Islet of Langerhans (tissue), 1 donor: Measurements from ENCODE around the gene MESD.

Experiments used
- FAIRE-seq: peaks from one replicate; lab custom pipeline; 2011; peaks lifted over from hg19 to GRCh38; lab: Jason Lieb, UNC

MESD gene

DNA sequence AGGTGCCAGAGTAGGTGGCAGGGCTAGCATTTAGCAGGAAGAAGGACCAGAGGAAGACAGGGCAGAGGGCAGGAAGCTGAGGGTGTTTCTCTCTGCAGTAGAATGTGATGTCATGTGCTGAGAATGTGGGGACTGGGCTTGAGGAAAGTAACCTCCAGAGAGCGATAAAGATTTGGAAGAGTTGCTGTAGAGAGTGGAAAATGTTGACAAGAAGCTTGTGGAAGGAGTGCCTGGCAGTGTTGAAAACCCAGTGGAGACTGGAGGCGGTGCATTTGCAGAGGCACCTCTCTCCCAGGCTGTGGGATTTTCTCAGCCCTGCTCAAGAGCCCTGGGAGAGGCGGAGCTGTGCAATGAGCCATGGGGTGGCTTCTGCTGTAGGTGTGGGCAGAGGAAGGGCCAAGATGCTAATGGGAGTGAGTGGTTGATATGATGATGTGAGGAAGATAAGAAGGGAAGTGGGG lies 54.8 kb downstream of the MESD start:
- FAIRE-seq: no peak

DNA sequence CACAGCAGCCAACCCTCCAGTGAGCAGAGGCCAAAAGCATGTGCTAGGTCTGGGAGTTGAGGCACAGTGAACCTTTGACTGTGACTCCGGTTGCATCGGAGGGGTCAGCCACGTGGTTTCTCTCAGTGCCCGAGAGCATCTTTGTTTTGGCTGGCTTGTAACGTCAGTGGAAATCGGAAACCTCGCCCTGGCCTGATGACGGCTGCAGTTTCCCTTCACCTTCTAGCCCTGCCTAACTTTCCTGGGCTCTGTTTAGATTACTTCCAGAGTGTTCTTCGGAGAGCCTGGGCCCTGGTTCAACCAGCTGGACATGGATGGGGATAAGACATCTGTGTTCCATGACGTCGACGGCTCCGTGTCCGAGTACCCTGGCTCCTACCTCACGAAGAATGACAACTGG lies 56.6 kb downstream of the MESD start:
- FAIRE-seq: no peak

DNA sequence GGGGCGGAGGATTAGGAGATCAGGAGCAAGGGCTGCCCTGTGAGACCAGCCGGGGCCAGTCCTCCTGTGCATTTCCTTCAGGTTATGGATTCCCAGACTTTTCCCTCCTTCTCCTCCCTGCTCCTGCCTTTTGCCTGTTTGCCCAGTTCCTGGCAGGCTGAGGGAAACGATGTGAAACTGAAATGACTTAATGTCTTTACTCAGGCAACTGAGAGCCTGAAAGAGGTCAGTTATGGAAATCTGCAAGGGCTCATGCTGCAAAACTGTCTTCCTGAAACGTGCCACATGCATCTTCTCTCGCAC lies 57.2 kb downstream of the MESD start:
- FAIRE-seq: no peak

DNA sequence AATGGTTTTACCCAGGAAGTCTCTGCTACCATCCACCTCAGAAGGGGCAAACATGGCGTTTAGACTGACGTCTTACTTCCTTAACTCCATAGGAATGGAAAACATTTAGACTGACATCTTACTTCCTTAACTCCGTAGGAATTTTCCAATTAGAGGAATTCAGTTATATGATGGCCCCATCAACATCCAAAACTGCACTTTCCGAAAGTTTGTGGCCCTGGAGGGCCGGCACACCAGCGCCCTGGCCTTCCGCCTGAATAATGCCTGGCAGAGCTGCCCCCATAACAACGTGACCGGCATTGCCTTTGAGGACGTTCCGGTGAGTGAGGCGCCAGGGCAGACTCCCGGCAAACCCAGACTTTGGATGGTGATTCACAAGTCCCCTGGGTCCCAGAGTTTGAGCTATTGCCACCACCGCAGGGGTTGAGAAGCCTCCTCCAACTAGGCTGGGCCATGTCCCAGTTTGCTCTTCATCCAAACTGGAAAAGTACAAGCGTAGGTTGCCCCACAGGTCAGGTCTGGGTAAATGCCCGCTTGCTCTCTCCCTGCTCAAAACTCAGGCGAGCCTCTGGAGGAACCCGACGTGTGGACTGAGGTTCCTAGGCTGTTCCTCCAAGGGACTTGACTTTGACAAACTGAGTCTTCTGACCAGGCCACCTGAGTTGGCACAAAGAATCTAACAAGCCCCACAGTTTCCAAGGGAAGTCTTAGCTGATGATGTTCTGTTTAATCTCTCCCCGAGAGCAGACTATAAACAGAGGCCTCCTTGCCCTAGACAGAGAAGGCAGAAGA lies 57.7 kb downstream of the MESD start:
- no peak for FAIRE-seq

DNA sequence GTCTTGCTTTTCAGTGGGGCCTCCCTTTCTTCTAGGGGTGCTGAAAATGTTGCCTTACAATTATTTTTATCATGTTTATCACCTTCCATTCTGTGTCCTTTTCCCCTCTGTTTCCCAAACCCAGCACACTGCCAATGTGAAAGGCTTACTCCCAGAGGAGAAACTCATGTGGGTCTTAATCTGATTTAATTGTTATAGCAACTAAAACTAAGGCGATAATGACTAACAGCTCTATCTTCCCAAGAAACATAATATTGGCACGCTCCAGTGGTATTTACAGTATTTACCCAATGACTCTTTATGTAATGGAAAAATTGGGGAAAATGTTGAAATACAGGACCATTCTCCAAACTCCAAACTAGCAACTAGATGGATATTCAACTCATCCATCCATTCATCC lies 58.4 kb downstream of the MESD start:
- FAIRE-seq: no peak

DNA sequence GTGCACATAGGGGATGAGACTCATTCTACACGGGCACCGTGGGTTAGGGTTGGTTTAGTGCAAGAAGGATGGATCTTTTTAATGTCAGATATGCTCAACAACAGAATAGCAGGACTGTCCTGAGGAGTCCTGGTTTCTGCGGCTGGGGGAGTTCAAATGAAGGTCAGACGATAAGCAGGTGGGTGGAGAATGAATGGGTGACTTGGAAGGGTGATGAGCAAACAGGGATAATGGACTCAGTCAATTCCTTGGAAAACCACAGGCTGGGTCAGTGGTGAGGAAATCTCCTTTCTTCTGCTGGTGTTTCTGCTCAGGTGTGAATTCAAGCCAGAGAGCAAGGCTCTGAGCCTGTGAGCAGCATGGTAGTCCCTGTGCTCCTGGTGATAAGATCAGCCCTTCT lies 59.9 kb downstream of the MESD start:
- no peak for FAIRE-seq

DNA sequence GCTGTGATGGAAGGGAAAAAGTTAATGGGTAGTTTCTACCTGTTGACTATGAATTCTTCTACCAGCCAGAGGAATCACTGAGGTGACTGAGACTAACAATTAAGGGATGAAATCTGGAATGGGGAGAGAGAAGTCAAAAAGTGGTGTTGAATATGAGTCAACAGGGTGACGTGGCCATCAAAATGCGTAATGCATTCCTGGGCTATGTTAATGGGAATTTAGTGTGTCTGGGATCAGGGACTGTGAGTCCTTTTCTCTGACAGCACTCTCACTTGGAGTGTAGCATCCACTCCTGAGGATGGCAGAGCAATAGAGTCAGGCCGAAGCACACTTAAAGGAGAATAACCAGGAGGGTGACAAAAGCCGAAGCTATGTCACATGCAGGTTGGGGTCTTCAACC lies 60.4 kb downstream of the MESD start:
- FAIRE-seq: no peak

DNA sequence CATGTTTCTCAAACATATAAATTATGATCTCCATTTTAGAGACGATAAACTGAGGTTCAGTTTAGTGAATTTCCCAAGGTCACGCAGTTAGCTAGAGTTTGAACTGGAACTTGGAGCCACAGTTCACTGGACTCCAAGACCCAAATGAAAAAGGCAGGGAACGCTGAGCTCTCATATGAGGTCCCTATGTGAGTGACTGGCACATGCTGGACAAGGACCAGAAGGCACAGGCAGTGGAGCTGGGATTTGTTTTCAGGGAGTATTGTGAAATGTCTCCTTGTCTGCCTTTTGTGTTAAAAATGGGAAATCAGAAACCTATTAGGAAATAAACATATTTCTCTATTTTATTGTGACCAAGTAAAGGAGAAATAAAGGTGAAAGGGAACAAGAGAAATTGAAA lies 63.5 kb downstream of the MESD start:
- no peak for FAIRE-seq

DNA sequence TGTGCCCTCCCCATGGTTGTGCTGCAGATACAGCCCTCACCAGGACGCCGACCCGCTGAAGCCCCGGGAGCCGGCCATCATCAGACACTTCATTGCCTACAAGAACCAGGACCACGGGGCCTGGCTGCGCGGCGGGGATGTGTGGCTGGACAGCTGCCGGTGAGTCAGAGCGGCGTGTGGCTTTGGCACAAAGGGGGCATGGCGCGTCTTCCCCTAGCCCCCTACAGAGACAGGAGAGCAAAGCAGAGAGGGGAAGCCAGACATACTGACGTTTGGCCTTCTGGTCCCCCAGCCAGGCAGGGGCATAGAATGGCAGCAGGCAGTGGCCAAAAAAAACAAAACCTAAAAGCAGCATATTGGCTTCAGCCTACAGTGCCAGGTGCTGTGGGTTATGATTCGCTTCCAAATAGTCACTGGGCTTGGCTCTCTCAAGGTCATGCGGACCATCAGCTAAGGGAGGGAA lies 64.0 kb downstream of the MESD start:
- no peak for FAIRE-seq

DNA sequence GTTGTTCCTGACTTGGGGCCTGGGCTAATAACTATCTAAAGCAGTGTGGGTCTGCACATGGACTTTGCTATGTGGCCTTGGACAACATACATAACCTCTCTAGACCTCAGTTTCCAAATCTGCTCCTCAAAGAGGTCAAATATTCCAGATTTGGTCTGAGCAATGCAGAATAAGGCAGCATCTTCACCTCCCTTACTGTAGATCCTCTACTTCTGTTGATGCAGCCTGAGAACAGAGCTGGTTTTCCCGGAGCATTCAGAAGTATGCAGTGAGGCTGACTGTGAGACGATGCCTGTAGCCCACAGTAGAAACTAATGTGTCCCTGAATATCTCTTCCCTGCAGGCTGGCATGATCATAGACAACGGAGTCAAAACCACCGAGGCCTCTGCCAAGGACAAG lies 65.3 kb downstream of the MESD start:
- FAIRE-seq: no peak

DNA sequence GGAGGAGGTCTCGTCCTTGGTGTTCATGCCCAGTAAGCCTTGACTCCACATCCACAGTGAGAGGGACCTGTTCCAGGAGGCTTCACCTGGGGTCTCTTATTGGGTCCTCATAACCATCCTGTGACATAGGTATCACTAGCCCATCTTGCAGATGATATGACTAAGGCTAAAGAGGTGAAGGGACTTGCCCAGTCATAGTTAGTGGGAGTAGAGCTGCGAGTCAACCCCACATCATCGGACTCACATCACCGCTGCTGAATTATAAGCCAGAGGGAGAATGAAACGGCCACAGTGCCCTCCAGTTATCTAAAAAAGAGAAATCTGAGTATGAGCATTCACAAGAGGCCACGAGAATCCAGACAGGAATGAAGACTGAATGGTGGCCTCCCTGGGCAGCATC lies 66.0 kb downstream of the MESD start:
- no peak for FAIRE-seq

DNA sequence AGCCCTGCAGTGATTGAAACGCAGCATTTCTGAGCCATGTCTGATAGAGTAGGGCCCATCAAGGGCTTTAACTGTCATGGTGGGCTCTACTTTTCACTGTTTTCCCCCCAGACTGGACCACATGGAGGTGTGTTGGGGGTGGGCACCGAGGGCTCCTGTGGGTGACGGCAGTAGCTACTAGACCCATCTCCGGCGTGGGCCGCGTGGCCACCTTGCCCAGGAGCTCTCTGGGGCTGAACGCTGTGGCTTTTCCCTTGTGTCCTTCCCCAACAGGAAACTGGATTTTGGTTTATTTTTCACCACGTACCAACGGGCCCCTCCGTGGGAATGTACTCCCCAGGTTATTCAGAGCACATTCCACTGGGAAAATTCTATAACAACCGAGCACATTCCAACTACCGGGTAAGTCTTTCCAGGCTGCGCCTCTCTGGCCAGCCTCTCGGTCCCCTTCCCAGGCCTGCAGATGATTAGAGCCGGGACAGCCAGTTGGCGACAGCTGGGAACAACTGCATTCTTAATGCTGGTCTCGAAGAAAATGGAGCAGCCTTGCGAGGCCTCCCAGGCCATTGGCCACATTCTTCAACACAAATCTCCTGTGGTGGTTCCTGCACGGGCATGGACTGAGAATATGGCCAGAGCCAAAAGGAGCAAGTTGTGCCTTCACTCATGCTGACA lies 67.7 kb downstream of the MESD start:
- no peak for FAIRE-seq

DNA sequence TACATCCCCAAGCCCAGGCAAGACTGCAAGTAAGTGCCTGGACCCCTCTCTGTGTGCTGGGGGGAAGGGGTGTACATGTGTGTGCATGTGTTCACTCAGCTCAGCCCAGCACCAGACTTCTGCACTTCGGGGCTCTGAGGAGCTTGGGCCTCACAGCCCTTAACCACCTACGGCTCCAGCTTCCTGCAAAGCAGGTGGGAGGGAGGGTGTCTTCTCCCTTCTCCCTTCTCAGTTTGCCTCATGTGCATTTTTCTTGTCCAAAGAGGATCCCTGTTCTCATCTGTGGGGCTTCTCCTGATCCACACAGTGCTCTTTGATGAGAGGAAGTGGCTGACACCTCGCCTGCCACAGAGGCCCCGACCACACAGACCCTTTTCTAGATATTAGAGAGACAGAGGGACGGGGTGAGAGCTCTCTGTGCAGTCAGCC lies 69.3 kb downstream of the MESD start:
- no peak for FAIRE-seq

DNA sequence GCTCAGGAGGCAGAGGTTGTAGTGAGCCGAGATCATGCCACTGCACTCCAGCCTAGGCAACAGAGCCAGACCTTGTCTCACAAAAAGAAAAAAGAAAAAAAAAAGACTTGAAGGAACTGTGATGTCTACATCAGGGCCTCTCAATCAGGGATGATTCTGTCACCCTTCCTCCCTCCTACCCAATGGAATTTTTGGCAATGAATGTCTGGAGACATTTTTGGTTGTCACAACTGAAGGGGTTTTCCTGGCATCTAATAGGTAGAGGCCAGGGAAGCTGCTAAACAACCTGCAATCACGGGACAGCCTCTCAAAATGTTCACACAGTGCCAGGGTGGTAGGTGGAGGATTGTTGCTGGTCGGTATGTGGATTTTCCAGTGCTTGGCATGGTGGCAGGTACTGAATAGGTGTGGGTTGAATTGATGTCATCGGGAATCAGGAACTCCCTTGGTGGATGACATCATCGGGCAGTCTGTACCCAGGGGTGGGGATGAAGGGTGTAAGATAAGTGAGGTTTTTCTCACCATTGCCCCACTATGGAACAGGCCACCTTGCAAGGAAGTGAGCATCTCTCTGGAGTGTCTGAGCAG lies 71.3 kb downstream of the MESD start:
- FAIRE-seq: no peak

DNA sequence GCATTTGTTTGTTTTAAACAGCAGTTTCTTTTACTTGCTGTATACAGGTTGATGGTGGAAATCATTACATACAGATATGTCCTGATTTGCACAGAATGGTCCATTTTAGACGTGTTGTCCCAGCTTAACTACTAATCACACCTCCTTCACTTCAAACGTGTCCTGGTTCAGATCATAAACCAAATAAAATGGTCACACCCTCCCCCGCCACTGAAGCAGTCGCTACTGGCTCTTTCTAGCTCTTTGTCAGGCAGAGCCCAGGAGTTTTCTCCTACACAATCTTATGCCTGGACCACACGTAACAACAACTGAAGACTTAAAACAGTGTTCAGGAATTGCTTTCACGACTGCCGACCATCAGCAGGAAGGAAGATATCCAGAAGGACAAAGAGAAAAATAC lies 73.6 kb downstream of the MESD start:
- no peak for FAIRE-seq

DNA sequence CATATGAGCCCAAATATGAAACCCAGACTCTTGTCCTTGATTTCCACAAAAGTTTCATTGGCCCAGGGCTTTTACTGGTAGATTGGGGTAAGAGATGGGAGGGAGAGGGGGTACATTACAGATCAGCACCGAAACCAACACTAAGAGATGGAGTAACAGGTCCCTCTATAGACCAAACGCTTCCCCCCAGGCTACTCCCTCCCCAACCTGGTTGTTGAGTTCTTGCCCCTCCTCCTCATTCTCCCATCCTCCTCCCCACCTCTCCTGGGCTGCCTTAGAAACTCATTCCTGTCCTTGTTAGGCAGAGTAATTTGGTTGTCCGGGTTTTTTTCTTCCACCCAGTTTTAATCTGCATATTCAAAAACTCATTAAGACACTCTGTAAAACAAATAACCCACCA lies 74.1 kb downstream of the MESD start:
- no peak for FAIRE-seq

DNA sequence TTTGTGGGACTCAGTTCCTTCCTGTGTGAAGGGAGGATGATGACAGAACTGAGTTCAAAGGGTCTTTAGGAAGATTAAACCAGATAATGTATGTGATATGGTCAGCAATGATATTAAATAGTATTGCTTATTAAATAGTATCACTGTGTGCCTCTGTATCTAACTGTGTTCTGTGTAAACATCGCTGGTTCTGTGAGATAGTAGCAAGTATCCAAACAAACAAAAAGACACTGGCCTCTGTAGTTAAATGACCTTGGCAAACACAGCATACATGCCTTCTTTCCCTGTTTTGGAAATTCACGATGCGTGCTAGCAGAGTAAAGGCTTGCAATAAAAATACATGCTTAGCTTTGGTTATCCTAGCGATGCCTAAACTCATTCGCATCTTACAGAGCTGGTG lies 76.1 kb downstream of the MESD start:
- no peak for FAIRE-seq

DNA sequence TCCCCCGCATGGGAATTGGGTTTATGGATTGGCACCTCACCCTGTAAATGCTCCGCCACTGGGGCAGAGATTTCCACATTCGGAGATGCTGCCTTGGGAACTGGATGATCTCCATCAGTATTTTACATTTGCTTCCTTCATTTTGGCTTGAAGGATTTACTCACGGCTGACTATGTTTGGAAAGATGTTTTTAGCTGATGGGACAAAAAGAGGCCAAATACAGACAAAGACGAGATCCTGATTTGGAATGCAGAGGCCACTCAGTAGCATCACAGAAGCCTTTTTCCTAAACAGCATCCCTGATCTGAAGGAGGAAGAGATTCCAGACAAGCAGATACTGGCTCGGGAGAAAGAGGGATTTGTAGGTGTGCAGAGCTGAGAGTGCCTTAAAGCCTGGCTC lies 76.9 kb downstream of the MESD start:
- no peak for FAIRE-seq

DNA sequence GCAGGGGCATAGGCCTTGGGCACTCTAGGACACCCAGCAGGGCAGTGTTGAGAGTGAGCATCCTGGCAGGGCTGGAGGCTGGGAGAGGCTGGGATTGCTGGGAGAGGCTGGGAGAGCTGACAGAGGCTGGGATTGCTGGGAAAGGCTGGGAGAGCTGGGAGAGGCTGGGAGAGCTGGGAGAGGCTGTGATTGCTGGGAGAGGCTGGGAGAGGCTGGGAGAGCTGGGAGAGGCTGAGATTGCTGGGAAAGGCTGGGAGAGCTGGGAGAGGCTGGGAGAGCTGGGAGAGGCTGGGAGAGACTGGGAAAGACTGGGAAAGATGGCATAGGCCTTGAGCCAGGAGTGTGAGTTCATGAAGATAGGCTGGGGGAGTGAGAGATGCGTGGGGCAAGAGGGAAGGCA lies 77.8 kb downstream of the MESD start:
- no peak for FAIRE-seq

DNA sequence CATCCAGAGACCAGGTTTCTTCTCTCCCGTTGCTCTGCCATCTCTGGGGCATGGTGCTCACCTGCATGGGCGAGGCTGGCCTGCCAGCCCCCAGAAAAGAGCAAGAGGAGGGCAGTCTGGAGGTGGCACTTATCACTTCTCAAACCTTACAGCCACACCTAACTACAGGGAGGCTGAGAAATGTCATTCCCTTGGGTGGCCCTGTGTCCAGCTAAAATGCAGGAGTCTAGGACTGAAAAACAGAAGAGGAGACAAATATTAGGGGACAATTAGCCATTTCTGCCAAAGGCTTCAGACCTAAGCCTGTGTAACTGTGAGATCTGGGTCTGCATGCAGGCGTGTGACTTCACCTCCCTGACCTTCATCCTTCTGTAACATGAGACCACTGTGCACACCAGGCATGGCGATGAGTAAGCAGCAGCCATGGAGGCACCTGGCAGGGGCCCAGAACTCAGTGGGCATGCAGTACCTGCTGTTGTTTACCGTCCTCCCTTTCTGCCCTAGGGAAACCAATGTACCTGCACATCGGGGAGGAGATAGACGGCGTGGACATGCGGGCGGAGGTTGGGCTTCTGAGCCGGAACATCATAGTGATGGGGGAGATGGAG lies 83.4 kb downstream of the MESD start:
- no peak for FAIRE-seq

DNA sequence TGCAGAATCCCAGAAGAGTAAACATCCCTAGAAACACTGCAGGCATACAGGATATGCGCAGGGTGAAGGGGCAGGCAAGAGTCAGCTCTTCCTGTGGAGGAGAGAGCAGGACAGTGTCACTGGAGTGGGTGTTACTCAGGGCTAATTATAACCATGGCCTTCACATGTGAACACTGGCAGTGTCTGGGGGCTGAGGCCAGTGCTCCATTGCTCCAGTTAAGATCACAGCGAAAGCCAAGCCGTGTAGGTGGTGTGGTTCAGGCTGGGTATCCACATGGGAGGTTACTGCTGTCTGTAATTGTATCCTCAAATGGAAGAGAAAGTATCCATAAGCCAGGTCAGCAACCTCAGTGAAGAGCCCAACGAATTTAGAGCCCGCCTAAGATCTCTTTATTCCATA lies 84.6 kb downstream of the MESD start:
- no peak for FAIRE-seq

DNA sequence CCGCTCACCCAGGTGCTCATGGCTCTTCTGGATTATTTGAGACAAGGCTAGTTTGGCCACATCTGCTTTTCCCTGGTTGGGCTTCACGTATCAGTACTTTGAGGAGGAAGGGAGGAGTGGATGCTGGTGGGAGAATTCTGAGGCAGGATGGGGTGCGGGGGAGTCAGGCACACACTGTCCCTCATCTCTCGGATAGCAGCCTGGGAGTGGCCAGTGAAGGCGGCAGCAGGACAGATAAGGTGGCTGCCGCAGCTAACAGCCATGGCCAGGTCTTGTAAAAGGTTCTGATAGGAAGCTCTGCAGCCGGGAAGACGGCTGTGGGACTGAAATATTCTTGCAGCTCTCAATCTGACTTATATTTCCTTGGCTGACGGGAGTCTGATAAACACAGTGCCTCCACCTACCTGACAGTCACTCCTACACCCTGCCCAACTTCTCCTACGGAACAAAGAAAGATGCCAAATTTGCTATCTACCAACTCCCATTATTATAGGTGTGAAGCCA lies 87.3 kb downstream of the MESD start:
- FAIRE-seq: no peak

DNA sequence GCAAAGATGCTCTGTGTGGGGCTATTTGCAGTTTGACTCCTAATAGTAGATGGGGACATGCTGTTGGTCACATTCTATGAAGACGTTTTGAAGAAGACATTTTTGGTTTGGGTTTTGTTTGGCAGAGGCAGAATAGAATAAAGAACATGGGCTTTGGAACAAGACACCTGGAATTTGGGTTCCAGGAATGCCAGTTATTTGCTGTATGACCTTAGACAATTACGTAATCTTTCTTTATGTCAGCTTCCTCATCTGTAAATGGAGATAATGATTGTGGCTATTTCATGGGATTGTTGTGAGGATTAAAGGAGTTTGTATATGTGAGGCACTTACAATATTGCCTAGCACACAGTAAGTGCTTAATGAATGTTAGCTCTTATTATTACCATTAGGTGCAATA lies 91.6 kb downstream of the MESD start:
- FAIRE-seq: no peak
